HG02678 (cell line): ENCODE results near the gene CSF2RB.

ENCODE experiments used
- ATAC-seq: cut with Tn5 transposase; IDR thresholded peaks from one replicate; pipeline ENCODE4 v1.9.1; 2021; ENCODE audit warnings: mild to moderate bottlenecking, moderate library complexity; ENCODE audit not compliant: unreplicated experiment

Gene CSF2RB

GRCh38 chr22:36913427-36914389, at the start of gene CSF2RB:
Gene CSF2RB (plus strand): TSS chr22:36913628. CDS start chr22:36922208, 8,580 bp downstream.
- no peak for ATAC-seq

GRCh38 chr22:36863979-36864378, 49.4 kb upstream of the CSF2RB start:
- no peak for ATAC-seq

GRCh38 chr22:36864454-36865215, 48.8 kb upstream of the CSF2RB start:
- ATAC-seq, result no peak

GRCh38 chr22:36865346-36865745, 48.1 kb upstream of the CSF2RB start:
- no peak for ATAC-seq

GRCh38 chr22:36867695-36868094, 45.7 kb upstream of the CSF2RB start:
- no peak for ATAC-seq

GRCh38 chr22:36868546-36869181, 44.8 kb upstream of the CSF2RB start:
- ATAC-seq, result no peak

GRCh38 chr22:36870250-36870649, 43.2 kb upstream of the CSF2RB start:
- no peak for ATAC-seq

- no peak for ATAC-seq
These were observed 41.8 kb upstream of the CSF2RB start for GRCh38 chr22:36871669-36872081.

- no peak for ATAC-seq
These were observed 41.3 kb upstream of the CSF2RB start for GRCh38 chr22:36872084-36872483.

- no peak for ATAC-seq
These were observed 40.4 kb upstream of the CSF2RB start for GRCh38 chr22:36872866-36873498.

- ATAC-seq, result peak; percentile 55
These were observed 39.7 kb upstream of the CSF2RB start for GRCh38 chr22:36873614-36874308.

- ATAC-seq, result no peak
These were observed 39.1 kb upstream of the CSF2RB start for GRCh38 chr22:36874309-36874696.

- no peak for ATAC-seq
These were observed 38.7 kb upstream of the CSF2RB start for GRCh38 chr22:36874736-36875135.

- no peak for ATAC-seq
These were observed 37.7 kb upstream of the CSF2RB start for GRCh38 chr22:36875741-36876140.

- ATAC-seq, result no peak
These were observed 33.7 kb upstream of the CSF2RB start for GRCh38 chr22:36879775-36880174.

GRCh38 chr22:36881504-36882245, 31.8 kb upstream of the CSF2RB start:
- ATAC-seq, result no peak

GRCh38 chr22:36884349-36885158, 28.9 kb upstream of the CSF2RB start:
- ATAC-seq, result no peak

GRCh38 chr22:36885474-36885873, 28.0 kb upstream of the CSF2RB start:
- ATAC-seq, result no peak

GRCh38 chr22:36886016-36886415, 27.4 kb upstream of the CSF2RB start:
- ATAC-seq, result no peak
